ENCODE results near the gene CIB4.

CIB4 gene

GRCh38 chr2:26542676-26543505 is 98.3 kb downstream of the CIB4 start:
- TF ChIP-seq, protein P1, sequence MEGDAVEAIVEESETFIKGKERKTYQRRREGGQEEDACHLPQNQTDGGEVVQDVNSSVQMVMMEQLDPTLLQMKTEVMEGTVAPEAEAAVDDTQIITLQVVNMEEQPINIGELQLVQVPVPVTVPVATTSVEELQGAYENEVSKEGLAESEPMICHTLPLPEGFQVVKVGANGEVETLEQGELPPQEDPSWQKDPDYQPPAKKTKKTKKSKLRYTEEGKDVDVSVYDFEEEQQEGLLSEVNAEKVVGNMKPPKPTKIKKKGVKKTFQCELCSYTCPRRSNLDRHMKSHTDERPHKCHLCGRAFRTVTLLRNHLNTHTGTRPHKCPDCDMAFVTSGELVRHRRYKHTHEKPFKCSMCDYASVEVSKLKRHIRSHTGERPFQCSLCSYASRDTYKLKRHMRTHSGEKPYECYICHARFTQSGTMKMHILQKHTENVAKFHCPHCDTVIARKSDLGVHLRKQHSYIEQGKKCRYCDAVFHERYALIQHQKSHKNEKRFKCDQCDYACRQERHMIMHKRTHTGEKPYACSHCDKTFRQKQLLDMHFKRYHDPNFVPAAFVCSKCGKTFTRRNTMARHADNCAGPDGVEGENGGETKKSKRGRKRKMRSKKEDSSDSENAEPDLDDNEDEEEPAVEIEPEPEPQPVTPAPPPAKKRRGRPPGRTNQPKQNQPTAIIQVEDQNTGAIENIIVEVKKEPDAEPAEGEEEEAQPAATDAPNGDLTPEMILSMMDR (IDR thresholded peaks at IDR 0.05; ENCODE audit: extremely low read depth, insufficient read depth, missing control alignments) = no peak
- in situ Hi-C loops (cut with MboI; ENCODE audit: low pct_unique_long_range_greater_than_20kb, low sequenced_read_pairs, unreplicated experiment) = no loop called here
- DNase-seq (ENCODE audit: low spot score) = no peak

GRCh38 chr2:26542194-26542455 is 99.0 kb downstream of the CIB4 start:
- TF ChIP-seq, protein P1 (IDR thresholded peaks at IDR 0.05; ENCODE audit: extremely low read depth, insufficient read depth, missing control alignments) = no peak
- in situ Hi-C loops (cut with MboI; ENCODE audit: low pct_unique_long_range_greater_than_20kb, low sequenced_read_pairs, unreplicated experiment) = no loop called here
- no peak for DNase-seq (ENCODE audit: low spot score)

GRCh38 chr2:26541401-26542193 is 99.6 kb downstream of the CIB4 start:
- TF ChIP-seq, protein P1 (IDR thresholded peaks at IDR 0.05; ENCODE audit: extremely low read depth, insufficient read depth, missing control alignments) = no peak
- no peak for DNase-seq (ENCODE audit: low spot score)
- in situ Hi-C loops (cut with MboI; ENCODE audit: low pct_unique_long_range_greater_than_20kb, low sequenced_read_pairs, unreplicated experiment) = no loop called here

DNA sequence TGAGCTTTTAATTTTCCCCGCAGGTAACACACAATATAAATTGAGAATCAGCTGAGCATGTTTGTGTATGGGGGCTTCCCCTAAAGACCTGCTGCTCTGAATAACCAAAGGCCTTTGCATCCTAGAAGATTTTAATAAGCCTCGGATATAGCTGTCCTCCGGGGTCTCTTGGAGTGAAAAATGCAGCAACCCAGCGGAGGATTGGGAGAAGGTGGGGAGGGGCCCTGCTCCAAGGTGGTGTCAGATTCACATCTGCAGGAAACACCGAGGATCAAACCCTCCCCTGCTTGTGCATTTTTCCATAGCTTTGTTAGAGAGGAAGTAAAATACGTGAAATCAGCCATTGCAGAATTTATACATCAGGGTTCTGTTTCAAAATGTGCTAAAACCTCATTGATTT is 100.2 kb downstream of the CIB4 start:
- no peak for DNase-seq (ENCODE audit: low spot score)
- in situ Hi-C loops (cut with MboI; ENCODE audit: low pct_unique_long_range_greater_than_20kb, low sequenced_read_pairs, unreplicated experiment) = no loop called here
- TF ChIP-seq, protein P1 (IDR thresholded peaks at IDR 0.05; ENCODE audit: extremely low read depth, insufficient read depth, missing control alignments) = no peak

GRCh38 chr2:26540306-26540705 is 100.9 kb downstream of the CIB4 start:
- TF ChIP-seq, protein P1 (IDR thresholded peaks at IDR 0.05; ENCODE audit: extremely low read depth, insufficient read depth, missing control alignments) = no peak
- in situ Hi-C loops (cut with MboI; ENCODE audit: low pct_unique_long_range_greater_than_20kb, low sequenced_read_pairs, unreplicated experiment) = no loop called here
- DNase-seq (ENCODE audit: low spot score) = no peak

GRCh38 chr2:26537826-26538475 is 103.2 kb downstream of the CIB4 start:
- in situ Hi-C loops (cut with MboI; ENCODE audit: low pct_unique_long_range_greater_than_20kb, low sequenced_read_pairs, unreplicated experiment) = no loop called here
- TF ChIP-seq, protein P1 (IDR thresholded peaks at IDR 0.05; ENCODE audit: extremely low read depth, insufficient read depth, missing control alignments) = no peak
- no peak for DNase-seq (ENCODE audit: low spot score)
